Activated CD4-positive, alpha-beta memory T cell treated with anti-CD3 and anti-CD28 coated beads for 36 hours (primary cell): ENCODE data around the gene CDYL. TPM values are rescaled to one million over a fixed set of nuclear protein-coding genes. Genes with fewer than 3 reads are reported as not detected.
A peak's percentile ranks its signal among the peaks of the same experiment; 100 is the strongest.
"Not testable (repeated sequence)": the region's sequence is repeated elsewhere in the genome, so short reads cannot be mapped to it uniquely, and the experiment has no call there.

Experiments used
- CTCF ChIA-PET: fragments of 350-600 bp; sonication (Branson Sonifier 250); formaldehyde crosslinking; loops from one replicate; lab custom pipeline; 2021; ENCODE audit warnings: antibody characterized with exemption, inconsistent platforms; lab: Charles Lee
- POLR2A ChIA-PET: fragments of 350-600 bp; sonication (Branson Sonifier 250); formaldehyde crosslinking; loops from one replicate; lab custom pipeline; 2021; ENCODE audit warnings: antibody characterized with exemption; lab: Charles Lee
- DNase-seq: peaks from one replicate; pipeline ENCODE4 v3.0.0-alpha.2; 2020
- H3K27ac Mint-ChIP-seq: one replicate; pipeline ENCODE4 v1.8.0; 2021; ENCODE audit warnings: mixed read lengths
- H3K27me3 Mint-ChIP-seq: one replicate; pipeline ENCODE4 v1.8.0; 2021; ENCODE audit warnings: mixed read lengths
- H3K36me3 Mint-ChIP-seq: one replicate; pipeline ENCODE4 v1.8.0; 2021; ENCODE audit warnings: mixed read lengths
- H3K4me1 Mint-ChIP-seq: one replicate; pipeline ENCODE4 v1.8.0; 2021; ENCODE audit warnings: low read depth, mixed read lengths
- H3K4me3 Mint-ChIP-seq: one replicate; pipeline ENCODE4 v1.8.0; 2021; ENCODE audit warnings: mild to moderate bottlenecking, mixed read lengths
- H3K9me3 Mint-ChIP-seq: one replicate; pipeline ENCODE4 v1.8.0; 2021; ENCODE audit warnings: mixed read lengths
- intact Hi-C: fragments of 100-400 bp; cut with micrococcal nuclease; formaldehyde crosslinking; loops from one replicate; pipeline ENCODE4 v1.15.1; 2023
- total RNA-seq, 2 experiments: library from RNA; stranded (reverse); gene quantifications; one replicate each; pipeline ENCODE4 v1.2.3, GENCODE V29; 2021

The CDYL gene
- total RNA-seq, 2 experiments from 2014 or later, result 22.4 to 24.4 TPM

DNA sequence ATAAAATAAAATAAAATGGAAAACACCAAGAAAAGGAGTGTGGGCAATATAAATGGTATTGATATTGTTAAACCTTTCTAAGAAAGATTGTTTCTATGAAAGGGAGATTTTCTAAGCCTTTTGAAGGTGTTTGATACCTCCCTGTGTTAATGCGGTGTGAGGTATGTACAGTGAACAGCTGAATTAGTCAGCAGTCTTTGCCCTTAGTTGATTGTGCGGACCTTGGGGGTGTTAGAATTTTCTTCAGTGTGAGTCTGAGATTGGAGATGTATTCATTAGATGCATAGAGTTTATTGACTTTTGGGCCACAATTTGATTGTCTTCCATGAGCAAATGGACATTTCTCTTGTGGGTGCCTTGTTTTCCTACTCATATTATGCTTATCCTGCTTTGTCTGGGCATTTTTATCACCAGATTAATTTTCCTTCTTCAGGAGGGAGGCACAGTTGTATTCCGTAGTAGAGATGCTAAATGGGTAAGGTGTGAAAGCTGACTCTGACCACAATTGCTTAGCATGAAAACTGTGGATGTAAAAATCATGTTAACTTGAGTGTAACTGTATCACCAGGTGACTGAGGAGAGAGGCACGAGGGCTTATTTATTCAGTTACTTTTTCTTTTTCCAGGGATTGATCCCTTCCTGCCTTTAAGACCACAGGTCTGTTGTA, 42.2 kb downstream of the CDYL start:
- intact Hi-C loops, result no loop called here
- Mint-ChIP-seq H3K4me1 (peaks cover 49% of the 10 kb centered on the region), H3K9me3 (no peaks in the 10 kb centered on the region), H3K27me3 (no peaks in the 10 kb centered on the region), H3K27ac (no peak overlapping the region), H3K36me3 (peaks cover 6% of the 10 kb centered on the region), H3K4me3 (no peak overlapping the region)
- POLR2A ChIA-PET, result no interaction called here
- no peak for DNase-seq
- CTCF ChIA-PET, result no interaction called here

DNA sequence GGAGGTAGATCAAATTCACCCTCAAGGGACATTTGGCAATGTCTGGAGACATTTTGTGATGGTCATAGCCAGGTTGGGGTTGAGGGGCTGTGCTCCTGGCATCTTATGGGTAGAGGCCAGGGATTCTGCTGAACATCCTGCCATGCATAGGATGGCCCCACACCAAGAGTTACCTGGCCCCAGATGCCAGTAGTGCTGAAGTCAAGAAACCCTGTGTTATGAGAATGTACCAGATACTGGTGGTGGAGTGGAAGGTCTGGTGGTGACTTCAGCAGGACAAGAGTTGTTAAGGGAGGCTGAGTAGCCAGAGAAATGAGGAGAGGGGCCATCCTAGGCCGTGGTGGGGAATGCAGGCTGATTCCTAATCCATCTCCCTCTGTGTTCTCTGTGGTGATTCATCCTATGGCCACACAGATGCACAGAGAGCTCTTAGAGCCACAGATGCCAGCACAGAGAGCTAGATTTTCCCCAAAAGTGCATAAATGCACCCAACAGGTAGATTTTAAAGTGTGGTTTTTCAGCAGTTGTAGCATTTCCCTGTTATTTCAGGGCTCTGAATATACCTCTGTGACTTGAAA, 43.6 kb downstream of the CDYL start:
- Mint-ChIP-seq H3K27ac (no peak overlapping the region), H3K27me3 (no peaks in the 10 kb centered on the region), H3K4me3 (no peak overlapping the region), H3K9me3 (peaks cover 3% of the 10 kb centered on the region), H3K4me1 (peaks cover 38% of the 10 kb centered on the region), H3K36me3 (peaks cover 8% of the 10 kb centered on the region)
- DNase-seq, result no peak
- intact Hi-C loops, result no loop called here
- POLR2A ChIA-PET, result no interaction called here
- CTCF ChIA-PET, result interaction anchor here (1.4 kb wide), 1 partner anchor 42 kb away, joined by 5 read pairs; no protein-coding TSS in a partner anchor

DNA sequence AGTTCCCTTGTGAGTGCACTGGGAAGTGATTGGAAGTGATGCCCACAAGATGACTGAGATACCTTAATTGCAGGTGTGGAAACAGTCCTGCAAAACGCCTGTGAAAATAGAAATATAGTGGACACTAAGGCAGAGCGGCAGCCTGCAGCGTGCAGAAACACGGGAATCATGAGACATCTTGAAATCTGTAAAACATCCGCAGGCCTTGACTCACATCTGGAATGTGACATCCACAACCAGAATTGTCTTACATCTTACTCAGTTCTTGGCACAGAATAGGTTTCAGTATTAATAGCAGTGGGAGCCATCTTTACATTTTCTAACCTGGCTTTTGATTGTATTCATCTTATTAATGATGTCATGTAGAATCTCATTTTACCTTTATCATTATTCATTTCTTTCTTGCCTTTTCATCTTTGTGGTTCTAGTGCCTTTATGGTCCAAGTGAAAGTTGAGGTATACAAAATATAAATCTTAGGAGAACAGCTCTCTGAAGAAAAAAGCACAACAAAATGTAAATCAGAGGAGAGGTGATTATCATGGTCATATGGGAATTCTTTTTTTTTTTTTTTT, 44.6 kb downstream of the CDYL start:
- Mint-ChIP-seq H3K4me3 (no peak overlapping the region), H3K27me3 (no peaks in the 10 kb centered on the region), H3K4me1 (peaks cover 36% of the 10 kb centered on the region), H3K27ac (no peak overlapping the region), H3K36me3 (peaks cover 12% of the 10 kb centered on the region), H3K9me3 (peaks cover 7% of the 10 kb centered on the region)
- CTCF ChIA-PET, result interaction anchor here (1.4 kb wide), 1 partner anchor 43 kb away, joined by 5 read pairs; no protein-coding TSS in a partner anchor
- peak; percentile 57 for DNase-seq
- intact Hi-C loops, result loop anchor here (1.0 kb wide), 2 partner anchors 42 to 122 kb away; no protein-coding TSS in a partner anchor
- POLR2A ChIA-PET, result interaction anchor here (0.7 to 1.1 kb wide), 2 partner anchors 121 to 646 kb away, joined by 3 to 4 read pairs; no protein-coding TSS in a partner anchor

DNA sequence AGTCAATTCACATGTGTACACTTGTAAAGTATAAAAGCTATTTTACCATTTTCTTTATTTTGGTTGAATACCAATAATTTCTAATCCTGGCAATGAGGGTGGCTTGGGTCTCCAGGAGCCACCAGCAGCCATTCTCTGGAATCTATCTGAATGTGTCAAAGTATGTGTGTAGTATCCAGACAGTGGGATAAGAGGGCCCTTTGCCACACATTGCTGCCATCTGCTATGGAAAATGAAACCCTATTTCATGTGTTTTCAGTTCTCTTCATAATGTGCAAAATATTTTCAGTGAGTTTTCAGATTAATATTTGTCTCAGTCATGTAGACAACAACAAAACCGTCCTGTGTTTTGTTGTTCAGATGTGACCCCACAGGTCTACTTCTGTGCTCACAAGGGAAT, 46.3 kb downstream of the CDYL start:
- Mint-ChIP-seq H3K4me3 (no peak overlapping the region), H3K4me1 (peaks cover 39% of the 10 kb centered on the region), H3K27ac (no peak overlapping the region), H3K36me3 (peaks cover 24% of the 10 kb centered on the region), H3K27me3 (no peaks in the 10 kb centered on the region), H3K9me3 (peaks cover 24% of the 10 kb centered on the region)
- ChIA-PET POLR2A (no interaction called here), CTCF (no interaction called here)
- intact Hi-C loops, result no loop called here
- no peak for DNase-seq

DNA sequence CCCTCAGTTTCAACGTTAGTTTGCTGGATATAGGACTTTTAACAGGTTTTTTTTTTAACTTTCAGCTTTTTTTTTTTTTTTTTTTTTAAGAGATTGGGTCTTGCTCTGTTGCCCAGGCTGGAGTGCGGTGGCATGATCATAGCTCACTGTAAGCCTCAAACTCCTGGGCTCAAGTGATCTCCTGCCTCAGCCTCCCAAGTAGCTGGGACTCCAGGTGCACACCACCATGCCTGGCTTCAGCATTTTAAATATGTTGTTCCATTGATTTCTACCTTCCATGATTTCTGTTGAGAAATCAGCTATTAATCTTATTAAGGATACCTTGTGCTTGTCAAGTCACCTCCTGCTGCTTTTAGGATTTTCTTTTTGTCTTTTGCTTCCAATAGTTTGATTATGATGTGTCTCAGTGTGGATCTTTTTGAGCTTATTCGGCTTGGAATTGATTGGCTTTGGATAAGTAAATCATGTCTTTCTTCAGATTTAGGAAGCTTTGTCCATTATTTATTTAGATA, 52.0 kb downstream of the CDYL start:
- H3K9me3 Mint-ChIP-seq, result peaks cover 53% of the 10 kb centered on the region
- no peaks in the 10 kb centered on the region for H3K27me3 Mint-ChIP-seq
- intact Hi-C loops, result no loop called here
- H3K27ac Mint-ChIP-seq, result no peak overlapping the region
- H3K4me3 Mint-ChIP-seq, result no peak overlapping the region
- H3K4me1 Mint-ChIP-seq, result peaks cover 6% of the 10 kb centered on the region
- H3K36me3 Mint-ChIP-seq, result peaks cover 35% of the 10 kb centered on the region
- no peak for DNase-seq
- CTCF ChIA-PET, result no interaction called here
- POLR2A ChIA-PET, result no interaction called here

DNA sequence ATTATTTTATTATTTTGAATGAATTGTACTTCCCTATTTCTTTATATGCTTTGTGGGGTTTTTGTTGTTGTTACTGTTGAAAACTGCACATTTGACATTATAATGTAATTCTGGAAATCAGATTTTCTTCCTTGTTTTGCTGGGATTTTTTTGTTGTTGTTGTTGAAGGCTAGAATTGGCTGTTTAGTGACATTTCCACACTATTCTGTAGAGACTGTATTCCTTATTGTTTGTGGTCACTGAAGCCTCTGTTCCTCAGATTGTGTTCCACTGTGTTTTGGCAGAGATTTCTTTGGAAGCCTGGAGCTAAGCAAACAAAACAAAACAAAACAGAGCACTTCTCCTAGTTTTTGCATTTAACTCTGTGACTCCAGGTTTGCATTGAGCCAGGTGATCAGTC, 52.9 kb downstream of the CDYL start:
- ChIA-PET POLR2A (no interaction called here), CTCF (no interaction called here)
- Mint-ChIP-seq H3K27ac (no peak overlapping the region), H3K4me3 (no peak overlapping the region), H3K36me3 (peaks cover 33% of the 10 kb centered on the region), H3K9me3 (peaks cover 52% of the 10 kb centered on the region), H3K4me1 (peaks cover 6% of the 10 kb centered on the region), H3K27me3 (no peaks in the 10 kb centered on the region)
- intact Hi-C loops, result no loop called here
- DNase-seq, result no peak

DNA sequence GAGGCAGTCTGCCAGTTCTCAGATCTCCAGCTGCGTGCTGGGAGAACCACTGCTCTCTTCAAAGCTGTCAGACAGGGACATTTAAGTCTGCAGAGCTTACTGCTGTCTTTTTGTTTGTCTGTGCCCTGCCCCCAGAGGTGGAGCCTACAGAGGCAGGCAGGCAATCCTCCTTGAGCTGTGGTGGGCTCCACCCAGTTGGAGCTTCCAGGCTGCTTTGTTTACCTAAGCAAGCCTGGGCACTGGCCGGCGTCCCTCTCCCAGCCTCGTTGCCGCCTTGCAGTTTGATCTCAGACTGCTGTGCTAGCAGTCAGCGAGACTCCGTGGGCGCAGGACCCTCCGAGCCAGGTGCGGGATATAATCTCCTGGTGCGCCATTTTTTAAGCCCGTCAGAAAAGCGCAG, 59.3 kb downstream of the CDYL start:
- POLR2A ChIA-PET, CTCF ChIA-PET, H3K4me3 Mint-ChIP-seq, intact Hi-C loops, H3K27ac Mint-ChIP-seq, DNase-seq, H3K27me3 Mint-ChIP-seq: not testable (repeated sequence)
- Mint-ChIP-seq H3K9me3 (peaks cover 50% of the 10 kb centered on the region), H3K36me3 (peaks cover 42% of the 10 kb centered on the region), H3K4me1 (peaks cover 16% of the 10 kb centered on the region)

DNA sequence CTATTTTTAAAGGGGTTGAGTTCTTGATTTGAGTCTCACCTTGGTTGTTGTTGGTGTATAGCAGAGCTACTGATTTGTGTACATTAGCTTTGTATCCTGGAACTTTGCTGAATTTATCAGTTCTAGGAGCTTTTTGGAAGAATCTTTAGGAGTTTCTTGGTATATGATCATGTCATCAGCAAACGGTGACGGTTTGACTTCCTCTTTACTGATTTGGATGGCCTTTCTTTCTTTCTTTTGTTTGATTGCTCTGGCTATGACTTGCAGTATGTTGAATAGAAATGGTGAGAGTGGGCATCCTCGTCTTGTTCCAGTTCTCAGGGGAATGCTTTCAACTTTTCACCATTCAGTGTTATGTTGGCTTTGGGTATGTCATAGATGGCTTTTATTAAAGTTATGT, 64.0 kb downstream of the CDYL start:
- peaks cover 39% of the 10 kb centered on the region for H3K4me1 Mint-ChIP-seq
- H3K27ac Mint-ChIP-seq, result no peak overlapping the region
- H3K4me3 Mint-ChIP-seq, result no peak overlapping the region
- intact Hi-C loops, result no loop called here
- POLR2A ChIA-PET, result no interaction called here
- DNase-seq, result no peak
- H3K36me3 Mint-ChIP-seq, result peaks cover 63% of the 10 kb centered on the region
- no peaks in the 10 kb centered on the region for H3K27me3 Mint-ChIP-seq
- CTCF ChIA-PET, result no interaction called here
- peaks cover 78% of the 10 kb centered on the region for H3K9me3 Mint-ChIP-seq

DNA sequence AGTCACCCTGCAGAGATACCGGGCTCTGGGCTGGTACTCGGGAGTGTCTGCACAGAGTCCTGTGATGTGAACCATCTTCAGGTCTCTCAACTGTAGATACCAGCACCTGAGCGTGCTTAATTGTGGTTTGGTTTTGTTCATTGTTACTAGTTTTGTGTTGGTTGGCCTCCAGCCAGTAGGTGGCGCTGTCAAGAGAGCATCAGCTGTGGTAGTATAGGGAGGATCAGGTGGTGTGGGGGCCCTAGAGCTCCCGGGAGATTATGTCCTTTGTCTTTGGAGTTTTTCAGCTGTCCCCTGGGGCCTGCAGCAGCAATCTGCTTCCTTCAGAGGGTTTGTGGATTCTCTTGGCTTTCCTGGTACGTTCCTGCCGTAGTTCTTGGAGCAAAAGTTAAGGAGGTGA, 67.9 kb downstream of the CDYL start:
- Mint-ChIP-seq H3K4me3 (no peak overlapping the region), H3K27ac (no peak overlapping the region), H3K9me3 (peaks cover 51% of the 10 kb centered on the region), H3K36me3 (peaks cover 40% of the 10 kb centered on the region), H3K4me1 (peaks cover 52% of the 10 kb centered on the region), H3K27me3 (no peaks in the 10 kb centered on the region)
- peak; percentile 17 for DNase-seq
- CTCF ChIA-PET, result no interaction called here
- intact Hi-C loops, result no loop called here
- POLR2A ChIA-PET, result no interaction called here

DNA sequence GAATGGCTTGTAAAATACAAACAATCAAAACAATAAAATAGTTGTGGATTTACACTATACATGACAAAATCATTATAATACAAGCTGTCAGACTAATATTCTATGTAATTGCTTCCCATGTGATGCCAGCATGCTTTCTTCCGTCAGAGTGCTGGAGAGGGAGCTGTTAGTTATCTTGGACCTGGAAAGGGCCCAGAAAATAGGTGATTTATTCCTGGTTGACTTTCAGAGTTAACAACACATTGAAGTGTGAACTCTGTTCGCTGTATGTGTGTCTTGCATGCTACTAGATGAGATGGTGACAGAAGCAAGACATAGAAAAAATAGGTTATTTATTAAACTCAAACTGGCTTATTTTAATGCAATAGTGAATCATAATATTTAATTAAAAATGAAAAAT, 70.2 kb downstream of the CDYL start:
- no peak for DNase-seq
- ChIA-PET POLR2A (no interaction called here), CTCF (no interaction called here)
- H3K27ac Mint-ChIP-seq, result no peak overlapping the region
- no peaks in the 10 kb centered on the region for H3K27me3 Mint-ChIP-seq
- peaks cover 43% of the 10 kb centered on the region for H3K4me1 Mint-ChIP-seq
- H3K4me3 Mint-ChIP-seq, result no peak overlapping the region
- peaks cover 22% of the 10 kb centered on the region for H3K36me3 Mint-ChIP-seq
- intact Hi-C loops, result no loop called here
- H3K9me3 Mint-ChIP-seq, result peaks cover 28% of the 10 kb centered on the region

DNA sequence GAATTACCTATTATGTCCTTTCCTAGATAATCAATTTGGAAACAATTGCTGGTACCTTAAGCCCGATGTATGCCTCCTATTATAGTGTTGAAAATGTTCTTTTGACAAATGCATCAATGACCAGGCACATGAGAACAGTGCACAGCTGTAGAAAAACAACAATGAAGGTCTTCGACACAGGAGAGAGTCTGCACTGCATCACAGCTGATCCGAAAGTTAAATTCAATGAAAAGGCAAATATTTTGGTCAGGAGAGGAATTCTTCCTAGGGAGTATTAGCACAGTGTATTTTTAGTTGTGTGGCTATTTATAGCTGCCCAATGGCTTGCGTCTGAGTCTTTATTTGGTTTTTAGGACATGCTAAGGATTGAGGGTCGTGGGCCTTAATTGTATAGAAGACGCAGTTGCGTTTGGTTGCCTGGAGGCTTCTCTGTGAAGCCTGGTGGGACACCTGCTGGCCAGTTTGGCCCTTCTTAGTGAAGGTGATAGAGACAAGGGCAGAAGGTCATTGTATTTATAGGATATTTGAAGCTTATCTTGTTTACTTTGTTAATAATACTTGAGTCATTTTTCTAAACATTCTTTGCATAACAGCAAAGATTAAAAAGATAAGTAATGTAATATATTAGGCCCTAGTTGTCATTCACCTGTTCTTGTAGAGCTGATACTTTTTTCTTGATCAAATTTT, 72.3 kb downstream of the CDYL start:
- Mint-ChIP-seq H3K27me3 (no peaks in the 10 kb centered on the region), H3K4me1 (peaks cover 43% of the 10 kb centered on the region), H3K36me3 (peaks cover 13% of the 10 kb centered on the region), H3K9me3 (peaks cover 11% of the 10 kb centered on the region), H3K27ac (no peak overlapping the region), H3K4me3 (no peak overlapping the region)
- POLR2A ChIA-PET, result no interaction called here
- CTCF ChIA-PET, result interaction anchor here (1.0 kb wide), 1 partner anchor 58 kb away, joined by 3 read pairs; no protein-coding TSS in a partner anchor
- intact Hi-C loops, result no loop called here
- no peak for DNase-seq
